HepG2 (cell line): ENCODE measurements around the gene CXXC5. TPM values are rescaled to one million over a fixed set of nuclear protein-coding genes. Genes with fewer than 3 reads are reported as not detected.

ENCODE experiments used
- BCL6 ChIP-seq: IDR thresholded peaks from 2 replicates; pipeline ENCODE4 v1.6.1; 2016; ENCODE audit warnings: missing genetic modification reagents, missing compliant biosample characterization
- CBX5 ChIP-seq: sonication (generic); formaldehyde crosslinking; IDR thresholded peaks from 2 replicates; pipeline ENCODE4 v1.4.0; 2020; ENCODE audit warnings: missing genetic modification reagents, borderline replicate concordance
- CEBPB ChIP-seq: IDR thresholded peaks from 2 replicates; pipeline ENCODE4 v1.6.1; 2011; ENCODE audit warnings: low read depth, low read length, improper control_type of control experiment, borderline replicate concordance
- FOXC1 ChIP-seq: sonication (generic); formaldehyde crosslinking; IDR thresholded peaks from 2 replicates; pipeline ENCODE4 v1.8.0; 2022; ENCODE audit warnings: mild to moderate bottlenecking, missing genetic modification reagents, borderline replicate concordance
- GABPB1 ChIP-seq: IDR thresholded peaks from 2 replicates; pipeline ENCODE4 v1.6.1; 2016; ENCODE audit warnings: mild to moderate bottlenecking, missing genetic modification reagents, moderate library complexity, missing compliant biosample characterization
- HNF4G ChIP-seq, 2 experiments: sonication (generic) in 1 of 2; formaldehyde crosslinking in 1 of 2; IDR thresholded peaks; 2 replicates each; pipeline versions ENCODE4 v1.4.0 to v1.6.1; 2011 to 2020; ENCODE audit warnings: borderline replicate concordance in 2 of 2, low read depth in 2 of 2, mild to moderate bottlenecking in 2 of 2, low read length in 1 of 2, missing genetic modification reagents in 1 of 2, moderate library complexity in 1 of 2
- NR2F2 ChIP-seq: IDR thresholded peaks from 2 replicates; pipeline ENCODE4 v1.6.1; 2012; ENCODE audit warnings: low read depth, inconsistent platforms, borderline replicate concordance
- NR2F6 ChIP-seq, 2 experiments: IDR thresholded peaks; 2 replicates each; pipeline ENCODE4 v1.6.1; 2016; ENCODE audit warnings: antibody characterized with exemption in 1 of 2, mild to moderate bottlenecking in 1 of 2
- RXRB ChIP-seq: IDR thresholded peaks from 2 replicates; pipeline ENCODE4 v1.6.1; 2016; ENCODE audit warnings: borderline replicate concordance, missing genetic modification reagents, missing compliant biosample characterization
- TAF1 ChIP-seq: sonication (generic); formaldehyde crosslinking; IDR thresholded peaks from 2 replicates; pipeline ENCODE4 v1.4.0; 2020; ENCODE audit warnings: missing genetic modification reagents
- THAP11 ChIP-seq: IDR thresholded peaks from 2 replicates; pipeline ENCODE4 v1.6.1; 2016; ENCODE audit warnings: missing biosample characterization, missing genetic modification reagents
- U2AF1 ChIP-seq: fragments of 200-400 bp; formaldehyde crosslinking; optimal IDR thresholded peaks from 2 replicates; pipeline ENCODE3; 2017; ENCODE audit warnings: mild to moderate bottlenecking, low read depth, low read length
- ZFY ChIP-seq: sonication (generic); formaldehyde crosslinking; IDR thresholded peaks from 2 replicates; pipeline ENCODE4 v1.4.0; 2020; ENCODE audit warnings: missing genetic modification reagents
- ZMYM4 ChIP-seq: sonication (generic); formaldehyde crosslinking; IDR thresholded peaks from 2 replicates; pipeline ENCODE4 v1.8.1; 2023; ENCODE audit warnings: mild to moderate bottlenecking, missing genetic modification reagents
- ZNF251 ChIP-seq: sonication (generic); formaldehyde crosslinking; IDR thresholded peaks from 2 replicates; pipeline ENCODE4 v1.9.0; 2021; ENCODE audit warnings: mild to moderate bottlenecking, missing genetic modification reagents
- ZNF253 ChIP-seq: sonication (generic); formaldehyde crosslinking; IDR thresholded peaks from 2 replicates; pipeline ENCODE4 v1.8.0; 2022; ENCODE audit warnings: mild to moderate bottlenecking, missing genetic modification reagents, borderline replicate concordance
- ZNF589 ChIP-seq: sonication (generic); formaldehyde crosslinking; conservative IDR thresholded peaks from 2 replicates; pipeline ENCODE4 v1.8.0; 2022; ENCODE audit warnings: mild to moderate bottlenecking, moderate library complexity, missing genetic modification reagents
- ZNF598 ChIP-seq: sonication (generic); formaldehyde crosslinking; IDR thresholded peaks from 2 replicates; pipeline ENCODE4 v1.5.1; 2020; ENCODE audit warnings: mild to moderate bottlenecking, missing genetic modification reagents, borderline replicate concordance
- ZNF674 ChIP-seq: sonication (generic); formaldehyde crosslinking; IDR thresholded peaks from 2 replicates; pipeline ENCODE4 v1.5.0; 2020; ENCODE audit warnings: low read depth, mild to moderate bottlenecking, missing genetic modification reagents
- ZNF816 ChIP-seq: sonication (generic); formaldehyde crosslinking; IDR thresholded peaks from 2 replicates; pipeline ENCODE4 v1.8.0; 2022; ENCODE audit warnings: missing genetic modification reagents, mild to moderate bottlenecking, borderline replicate concordance
- polyA plus RNA-seq, 8 experiments: library from polyadenylated mRNA; depleted of rRNA in 3 of 8; stranded (reverse) in 7 of 8; unstranded in 1 of 8; fragments of >200 nt; fragmentation: Illumina TruSeq in 4 of 8; extraction: Trizol in 4 of 8; gene quantifications; 2 replicates each; pipeline versions ENCODE4 v1.2.1 to v1.2.3, GENCODE V29; 2011 to 2016; ENCODE audit warnings: low read depth in 4 of 8, missing spikeins in 1 of 8, mixed read lengths in 1 of 8; ENCODE audit not compliant: insufficient read depth in 1 of 8
- total RNA-seq, 5 experiments: library from RNA; depleted of rRNA; stranded (reverse); fragments of >200 nt; fragmentation: Illumina TruSeq; extraction: Trizol; gene quantifications; 2 replicates each; pipeline ENCODE4 v1.2.3, GENCODE V29; 2016; ENCODE audit warnings: low read depth in 1 of 5
- TF ChIP-seq, protein P1 (sequence below): sonication (generic); formaldehyde crosslinking; IDR thresholded peaks from 2 replicates; pipeline ENCODE4 v1.4.0; 2020; ENCODE audit warnings: missing genetic modification reagents
- TF ChIP-seq, protein P2 (sequence below): sonication (generic); formaldehyde crosslinking; conservative IDR thresholded peaks from 2 replicates; pipeline ENCODE4 v1.4.0; 2020; ENCODE audit warnings: missing genetic modification reagents
- TF ChIP-seq, protein P3 (sequence below): sonication (generic); formaldehyde crosslinking; IDR thresholded peaks from 2 replicates; pipeline ENCODE4 v1.4.0; 2020; ENCODE audit warnings: missing genetic modification reagents

The CXXC5 gene
- total and polyA plus RNA-seq, 2 of the 13 experiments (the other 11 are each of a cell fraction or from before 2014, with no cell fraction given), result 32.3 to 33.0 TPM

DNA sequence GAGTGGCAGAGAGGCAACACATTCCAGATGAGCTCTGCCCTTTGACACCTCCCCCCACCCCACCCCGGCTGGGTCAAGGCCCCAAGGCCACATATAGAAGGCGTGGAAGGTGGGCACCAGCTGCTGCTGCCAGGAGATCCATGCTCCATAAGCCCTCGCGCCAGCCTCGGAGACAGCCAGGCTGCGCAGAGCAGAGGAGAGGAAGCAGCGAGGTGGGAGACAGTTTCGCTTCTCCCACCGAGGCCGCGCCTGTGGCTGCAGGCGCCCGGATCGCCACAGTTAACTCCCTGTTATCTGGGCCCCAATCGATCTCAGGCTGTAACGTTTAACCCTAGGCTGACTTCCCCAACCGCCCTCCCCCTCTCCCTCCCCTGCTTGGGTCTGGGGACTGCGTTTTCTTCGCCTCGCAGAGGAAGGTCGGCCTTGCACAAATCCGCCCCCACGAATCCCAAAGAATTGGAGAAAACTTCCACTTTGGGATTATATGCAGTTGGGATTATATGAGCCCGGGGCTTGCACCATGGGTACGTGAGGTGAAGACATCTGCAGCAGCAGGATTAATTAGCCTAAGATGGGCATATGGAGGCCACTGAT, 1.1 kb upstream of the CXXC5 start (continued):
- TF ChIP-seq, protein P1, sequence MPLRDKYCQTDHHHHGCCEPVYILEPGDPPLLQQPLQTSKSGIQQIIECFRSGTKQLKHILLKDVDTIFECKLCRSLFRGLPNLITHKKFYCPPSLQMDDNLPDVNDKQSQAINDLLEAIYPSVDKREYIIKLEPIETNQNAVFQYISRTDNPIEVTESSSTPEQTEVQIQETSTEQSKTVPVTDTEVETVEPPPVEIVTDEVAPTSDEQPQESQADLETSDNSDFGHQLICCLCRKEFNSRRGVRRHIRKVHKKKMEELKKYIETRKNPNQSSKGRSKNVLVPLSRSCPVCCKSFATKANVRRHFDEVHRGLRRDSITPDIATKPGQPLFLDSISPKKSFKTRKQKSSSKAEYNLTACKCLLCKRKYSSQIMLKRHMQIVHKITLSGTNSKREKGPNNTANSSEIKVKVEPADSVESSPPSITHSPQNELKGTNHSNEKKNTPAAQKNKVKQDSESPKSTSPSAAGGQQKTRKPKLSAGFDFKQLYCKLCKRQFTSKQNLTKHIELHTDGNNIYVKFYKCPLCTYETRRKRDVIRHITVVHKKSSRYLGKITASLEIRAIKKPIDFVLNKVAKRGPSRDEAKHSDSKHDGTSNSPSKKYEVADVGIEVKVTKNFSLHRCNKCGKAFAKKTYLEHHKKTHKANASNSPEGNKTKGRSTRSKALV (CRISPR knock-in tag), result no peak; the same call in none of the 2 replicates
- TF ChIP-seq TAF1 (CRISPR knock-in tag) (peak; percentile 44; the same call in 1 of the 2 replicates), FOXC1 (peak; percentile 52), NR2F6 (IDR thresholded peaks at IDR 0.05) (peak; percentile 76), NR2F6 (CRISPR knock-in tag; IDR thresholded peaks at IDR 0.05) (peak; percentile 50), RXRB (CRISPR knock-in tag) (no peak), ZNF674 (CRISPR knock-in tag) (no peak), HNF4G (IDR thresholded peaks at IDR 0.05; ENCODE audit: borderline replicate concordance, low read depth, low read length) (peak; percentile 34; the same call in 1 of the 2 replicates), HNF4G (CRISPR knock-in tag; IDR thresholded peaks at IDR 0.05; ENCODE audit: borderline replicate concordance, low read depth) (no peak), GABPB1 (peak; percentile 46), U2AF1 (no peak), ZNF598 (CRISPR knock-in tag) (no peak), ZMYM4 (CRISPR knock-in tag) (0 out of 2 replicates have a peak, but pooled peaks have one; percentile 14), CEBPB (no peak), ZNF253 (CRISPR knock-in tag) (no peak), ZNF589 (CRISPR knock-in tag) (no peak), ZNF816 (CRISPR knock-in tag) (peak; percentile 63; the same call in 1 of the 2 replicates), NR2F2 (peak; percentile 8; the same call in 1 of the 2 replicates), BCL6 (CRISPR knock-in tag) (peak; percentile 34; the same call in 1 of the 2 replicates), THAP11 (CRISPR knock-in tag) (no peak), ZFY (CRISPR knock-in tag) (peak; percentile 35; the same call in 1 of the 2 replicates), ZNF251 (no peak), CBX5 (CRISPR knock-in tag) (no peak)
- TF ChIP-seq, protein P2, sequence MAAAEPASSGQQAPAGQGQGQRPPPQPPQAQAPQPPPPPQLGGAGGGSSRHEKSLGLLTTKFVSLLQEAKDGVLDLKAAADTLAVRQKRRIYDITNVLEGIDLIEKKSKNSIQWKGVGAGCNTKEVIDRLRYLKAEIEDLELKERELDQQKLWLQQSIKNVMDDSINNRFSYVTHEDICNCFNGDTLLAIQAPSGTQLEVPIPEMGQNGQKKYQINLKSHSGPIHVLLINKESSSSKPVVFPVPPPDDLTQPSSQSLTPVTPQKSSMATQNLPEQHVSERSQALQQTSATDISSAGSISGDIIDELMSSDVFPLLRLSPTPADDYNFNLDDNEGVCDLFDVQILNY (CRISPR knock-in tag), result no peak
- TF ChIP-seq, protein P3, sequence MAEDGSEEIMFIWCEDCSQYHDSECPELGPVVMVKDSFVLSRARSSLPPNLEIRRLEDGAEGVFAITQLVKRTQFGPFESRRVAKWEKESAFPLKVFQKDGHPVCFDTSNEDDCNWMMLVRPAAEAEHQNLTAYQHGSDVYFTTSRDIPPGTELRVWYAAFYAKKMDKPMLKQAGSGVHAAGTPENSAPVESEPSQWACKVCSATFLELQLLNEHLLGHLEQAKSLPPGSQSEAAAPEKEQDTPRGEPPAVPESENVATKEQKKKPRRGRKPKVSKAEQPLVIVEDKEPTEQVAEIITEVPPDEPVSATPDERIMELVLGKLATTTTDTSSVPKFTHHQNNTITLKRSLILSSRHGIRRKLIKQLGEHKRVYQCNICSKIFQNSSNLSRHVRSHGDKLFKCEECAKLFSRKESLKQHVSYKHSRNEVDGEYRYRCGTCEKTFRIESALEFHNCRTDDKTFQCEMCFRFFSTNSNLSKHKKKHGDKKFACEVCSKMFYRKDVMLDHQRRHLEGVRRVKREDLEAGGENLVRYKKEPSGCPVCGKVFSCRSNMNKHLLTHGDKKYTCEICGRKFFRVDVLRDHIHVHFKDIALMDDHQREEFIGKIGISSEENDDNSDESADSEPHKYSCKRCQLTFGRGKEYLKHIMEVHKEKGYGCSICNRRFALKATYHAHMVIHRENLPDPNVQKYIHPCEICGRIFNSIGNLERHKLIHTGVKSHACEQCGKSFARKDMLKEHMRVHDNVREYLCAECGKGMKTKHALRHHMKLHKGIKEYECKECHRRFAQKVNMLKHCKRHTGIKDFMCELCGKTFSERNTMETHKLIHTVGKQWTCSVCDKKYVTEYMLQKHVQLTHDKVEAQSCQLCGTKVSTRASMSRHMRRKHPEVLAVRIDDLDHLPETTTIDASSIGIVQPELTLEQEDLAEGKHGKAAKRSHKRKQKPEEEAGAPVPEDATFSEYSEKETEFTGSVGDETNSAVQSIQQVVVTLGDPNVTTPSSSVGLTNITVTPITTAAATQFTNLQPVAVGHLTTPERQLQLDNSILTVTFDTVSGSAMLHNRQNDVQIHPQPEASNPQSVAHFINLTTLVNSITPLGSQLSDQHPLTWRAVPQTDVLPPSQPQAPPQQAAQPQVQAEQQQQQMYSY (CRISPR knock-in tag), result peak; percentile 82
